ENCODE data around the gene DPT. TPM values are rescaled to one million over a fixed set of nuclear protein-coding genes. Genes with fewer than 3 reads are reported as not detected.

The DPT gene
- total RNA-seq, 5 donors from 2014 or later (not counting 1 experiment from before 2014, with no cell fraction given): not detected

- Histone ChIP-seq H3K27ac (ENCODE audit: low read length) (no peak overlapping the region), H3K4me1 (ENCODE audit: control insufficient read depth in 1 of 2, extremely low read depth in 1 of 2, insufficient read depth in 2 of 2, low read length in 2 of 2) (no peaks in the 10 kb centered on the region), H3K4me3 (ENCODE audit: control insufficient read depth in 1 of 2, extremely low read depth in 1 of 2, low read length in 1 of 2) (no peak overlapping the region), H3K9me3 (no peaks in the 10 kb centered on the region), H3K36me3 (ENCODE audit: control insufficient read depth in 2 of 2, extremely low read depth in 1 of 2, insufficient read depth in 1 of 2, low read length in 1 of 2) (no peaks in the 10 kb centered on the region), H3K27me3 (replicated peaks in 1 of 2; ENCODE audit: control insufficient read depth in 2 of 2, extremely low read depth in 1 of 2, insufficient read depth in 2 of 2, low read length in 1 of 2) (peaks cover 0 to 12% of the 10 kb centered on the region in 2 experiments)
- WGBS (ENCODE audit: insufficient coverage): no CpG with 5 or more reads among the region's 1 CpG
- peaks cover 19 to 30% of the 10 kb centered on the region in 2 donors for H3K27me3 Mint-ChIP-seq
- no peaks in the 10 kb centered on the region for H3K36me3 Mint-ChIP-seq
- DNase-seq: no peak
- ChIA-PET CTCF (no interaction called here), POLR2A (no interaction called here)
- H3K27ac Mint-ChIP-seq: no peak overlapping the region
- no peak overlapping the region for H3K4me3 Mint-ChIP-seq
- peaks cover 0 to 5% (median 2%) of the 10 kb centered on the region in 3 donors for H3K4me1 Mint-ChIP-seq
- no peak for ATAC-seq (replicated peaks in 1 of 4)
- no peaks in the 10 kb centered on the region for H3K9me3 Mint-ChIP-seq
These were observed 6.0 kb downstream of the DPT start for GRCh38 chr1:168723000-168723399.

- Mint-ChIP-seq H3K4me3 (no peak overlapping the region), H3K9me3 (no peaks in the 10 kb centered on the region), H3K36me3 (no peaks in the 10 kb centered on the region), H3K27me3 (peaks cover 17 to 30% of the 10 kb centered on the region in 2 donors), H3K4me1 (no peaks in the 10 kb centered on the region), H3K27ac (no peak overlapping the region)
- Histone ChIP-seq H3K27me3 (replicated peaks in 1 of 2; ENCODE audit: control insufficient read depth in 2 of 2, extremely low read depth in 1 of 2, insufficient read depth in 2 of 2, low read length in 1 of 2) (peaks cover 0 to 4% of the 10 kb centered on the region in 2 experiments), H3K4me1 (ENCODE audit: control insufficient read depth in 1 of 2, extremely low read depth in 1 of 2, insufficient read depth in 2 of 2, low read length in 2 of 2) (no peaks in the 10 kb centered on the region), H3K36me3 (ENCODE audit: control insufficient read depth in 2 of 2, extremely low read depth in 1 of 2, insufficient read depth in 1 of 2, low read length in 1 of 2) (no peaks in the 10 kb centered on the region), H3K27ac (ENCODE audit: low read length) (no peak overlapping the region), H3K9me3 (no peaks in the 10 kb centered on the region), H3K4me3 (ENCODE audit: control insufficient read depth in 1 of 2, extremely low read depth in 1 of 2, low read length in 1 of 2) (no peak overlapping the region)
- DNase-seq (no peak), ATAC-seq (replicated peaks in 1 of 4) (no peak)
- ChIA-PET POLR2A (no interaction called here), CTCF (no interaction called here)
These were observed 8.2 kb downstream of the DPT start for GRCh38 chr1:168720839-168721238.

GRCh38 chr1:168719306-168720111 is 9.5 kb downstream of the DPT start:
- Mint-ChIP-seq H3K27me3 (peaks cover 17 to 26% of the 10 kb centered on the region in 2 donors), H3K4me3 (no peak overlapping the region), H3K36me3 (no peaks in the 10 kb centered on the region), H3K9me3 (no peaks in the 10 kb centered on the region), H3K27ac (no peak overlapping the region), H3K4me1 (no peaks in the 10 kb centered on the region)
- Histone ChIP-seq H3K4me3 (ENCODE audit: control insufficient read depth in 1 of 2, extremely low read depth in 1 of 2, low read length in 1 of 2) (no peak overlapping the region), H3K27me3 (replicated peaks in 1 of 2; ENCODE audit: control insufficient read depth in 2 of 2, extremely low read depth in 1 of 2, insufficient read depth in 2 of 2, low read length in 1 of 2) (peaks cover 0 to 4% of the 10 kb centered on the region in 2 experiments), H3K27ac (ENCODE audit: low read length) (no peak overlapping the region), H3K9me3 (no peaks in the 10 kb centered on the region), H3K36me3 (ENCODE audit: control insufficient read depth in 2 of 2, extremely low read depth in 1 of 2, insufficient read depth in 1 of 2, low read length in 1 of 2) (no peaks in the 10 kb centered on the region), H3K4me1 (ENCODE audit: control insufficient read depth in 1 of 2, extremely low read depth in 1 of 2, insufficient read depth in 2 of 2, low read length in 2 of 2) (no peaks in the 10 kb centered on the region)
- POLR2A ChIA-PET: no interaction called here
- DNase-seq (no peak), ATAC-seq (replicated peaks in 1 of 4) (no peak)
- CTCF ChIA-PET: interaction anchor here in 1 of 2 donors (0.6 kb wide), 2 partner anchors 116 to 236 kb away, joined by 3 read pairs; no protein-coding TSS in a partner anchor
- WGBS (ENCODE audit: insufficient coverage): no CpG with 5 or more reads among the region's 5 CpGs

GRCh38 chr1:168717906-168718891 is 10.8 kb downstream of the DPT start:
- Mint-ChIP-seq H3K27ac (no peak overlapping the region), H3K9me3 (no peaks in the 10 kb centered on the region), H3K36me3 (no peaks in the 10 kb centered on the region), H3K4me3 (no peak overlapping the region), H3K27me3 (peaks cover 17 to 23% of the 10 kb centered on the region in 2 donors), H3K4me1 (no peaks in the 10 kb centered on the region)
- no peaks in the 10 kb centered on the region for H3K9me3 ChIP-seq
- ATAC-seq (replicated peaks in 1 of 4) (no peak), DNase-seq (no peak)
- no peak overlapping the region for H3K27ac ChIP-seq (ENCODE audit: low read length)
- no peaks in the 10 kb centered on the region for H3K4me1 ChIP-seq (ENCODE audit: control insufficient read depth in 1 of 2, extremely low read depth in 1 of 2, insufficient read depth in 2 of 2, low read length in 2 of 2)
- no peaks in the 10 kb centered on the region for H3K36me3 ChIP-seq (ENCODE audit: control insufficient read depth in 2 of 2, extremely low read depth in 1 of 2, insufficient read depth in 1 of 2, low read length in 1 of 2)
- 62% methylated on average over 2 of the region's 10 CpGs for WGBS (ENCODE audit: insufficient coverage)
- CTCF ChIA-PET: no interaction called here
- H3K27me3 ChIP-seq (replicated peaks in 1 of 2; ENCODE audit: control insufficient read depth in 2 of 2, extremely low read depth in 1 of 2, insufficient read depth in 2 of 2, low read length in 1 of 2): peaks cover 0 to 4% of the 10 kb centered on the region in 2 experiments
- POLR2A ChIA-PET: no interaction called here
- H3K4me3 ChIP-seq (ENCODE audit: control insufficient read depth in 1 of 2, extremely low read depth in 1 of 2, low read length in 1 of 2): no peak overlapping the region

GRCh38 chr1:168714012-168714411 is 15.0 kb downstream of the DPT start:
- ChIA-PET CTCF (no interaction called here), POLR2A (no interaction called here)
- 100% methylated on average over 4 of the region's 8 CpGs for WGBS (ENCODE audit: insufficient coverage)

More at GRCh38 chr1:168714012-168714411, 15.0 kb downstream of the DPT start:
- H3K4me3 ChIP-seq (ENCODE audit: control insufficient read depth in 1 of 2, extremely low read depth in 1 of 2, low read length in 1 of 2): no peak overlapping the region
- H3K4me1 Mint-ChIP-seq: no peaks in the 10 kb centered on the region
- no peaks in the 10 kb centered on the region for H3K36me3 Mint-ChIP-seq
- DNase-seq (no peak), ATAC-seq (replicated peaks in 1 of 4) (no peak)
- H3K36me3 ChIP-seq (ENCODE audit: control insufficient read depth in 2 of 2, extremely low read depth in 1 of 2, insufficient read depth in 1 of 2, low read length in 1 of 2): no peaks in the 10 kb centered on the region
- H3K27me3 ChIP-seq (replicated peaks in 1 of 2; ENCODE audit: control insufficient read depth in 2 of 2, extremely low read depth in 1 of 2, insufficient read depth in 2 of 2, low read length in 1 of 2): peaks cover 0 to 4% of the 10 kb centered on the region in 2 experiments
- no peaks in the 10 kb centered on the region for H3K4me1 ChIP-seq (ENCODE audit: control insufficient read depth in 1 of 2, extremely low read depth in 1 of 2, insufficient read depth in 2 of 2, low read length in 2 of 2)
- no peak overlapping the region for H3K27ac Mint-ChIP-seq
- no peak overlapping the region for H3K27ac ChIP-seq (ENCODE audit: low read length)
- H3K4me3 Mint-ChIP-seq: no peak overlapping the region
- H3K9me3 ChIP-seq: no peaks in the 10 kb centered on the region
- peaks cover 3 to 4% of the 10 kb centered on the region in 2 donors for H3K27me3 Mint-ChIP-seq
- no peaks in the 10 kb centered on the region for H3K9me3 Mint-ChIP-seq

Data from T-cell (primary cell).